ELF-1 (cell line): ENCODE measurements around the gene CNTNAP2.
"Not testable (repeated sequence)": the region's sequence is repeated elsewhere in the genome, so short reads cannot be mapped to it uniquely, and the experiment has no call there.

Experiments
- DNase-seq: peaks from one replicate; pipeline ENCODE4 v3.0.0-alpha.2; 2016; ENCODE audit warnings: low read depth, low spot score

Gene CNTNAP2

DNA sequence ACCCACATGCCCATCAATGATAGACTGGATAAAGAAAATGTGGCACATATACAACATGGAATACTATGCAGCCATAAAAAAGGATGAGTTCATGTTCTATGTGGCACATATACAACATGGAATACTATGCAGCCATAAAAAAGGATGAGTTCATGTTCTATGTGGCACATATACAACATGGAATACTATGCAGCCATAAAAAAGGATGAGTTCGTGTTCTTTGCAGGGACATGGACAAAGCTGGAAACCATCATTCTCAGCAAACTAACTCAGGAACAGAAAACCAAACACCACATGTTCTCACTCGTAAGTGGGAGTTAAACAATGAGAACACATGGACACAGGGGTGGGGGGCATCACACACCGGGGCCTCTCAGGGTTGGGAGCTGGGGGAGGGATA lies 2314.1 kb downstream of the CNTNAP2 start:
- DNase-seq, result not testable (repeated sequence)

GRCh38 chr7:148433521-148434180 lies 2317.1 kb downstream of the CNTNAP2 start:
- no peak for DNase-seq

DNA sequence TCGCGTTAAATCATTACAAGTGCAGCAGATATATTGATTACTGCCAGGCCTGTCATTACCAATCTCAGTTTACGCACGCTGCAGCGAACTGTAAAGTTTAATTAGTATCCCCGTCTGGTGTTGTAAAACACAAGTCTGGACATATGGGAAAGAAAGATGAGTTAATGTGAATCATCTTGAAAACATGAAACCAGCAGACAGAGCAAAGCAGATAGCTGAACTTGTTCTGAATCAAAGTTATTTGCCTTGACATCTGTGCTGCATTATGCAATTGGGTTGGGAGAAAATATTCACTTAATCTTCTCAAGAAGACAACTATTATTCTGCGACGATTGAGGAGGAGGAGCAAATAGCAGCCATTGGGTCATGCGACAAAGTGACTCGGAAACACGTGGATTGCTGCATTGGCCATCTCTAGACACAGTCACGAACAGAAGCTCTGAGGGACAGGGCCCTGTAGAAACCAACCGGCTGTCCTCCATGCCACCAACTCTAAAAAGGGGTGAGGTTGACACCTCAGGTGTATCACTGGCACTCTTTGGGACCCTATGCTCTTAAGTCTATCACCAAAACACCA lies 2317.7 kb downstream of the CNTNAP2 start:
- DNase-seq, result no peak

DNA sequence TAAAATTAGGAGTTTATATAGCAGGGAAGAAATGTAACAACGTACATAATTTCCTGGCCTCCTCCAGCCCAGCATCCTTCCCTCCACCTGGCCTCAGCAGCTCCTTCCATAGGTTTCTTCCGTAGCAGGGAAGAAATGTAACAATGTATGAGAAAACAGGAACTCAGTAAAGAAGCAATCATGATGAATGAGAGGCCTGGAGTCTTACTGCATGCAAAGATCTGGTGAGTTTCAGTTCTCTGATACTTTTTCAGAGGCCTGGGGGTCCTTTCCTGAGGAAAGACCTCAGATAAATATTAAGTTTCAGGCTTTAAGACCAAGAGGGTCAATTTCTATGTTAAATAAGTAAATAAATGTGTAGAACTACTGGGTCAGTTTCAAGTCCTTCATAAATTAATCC lies 2318.3 kb downstream of the CNTNAP2 start:
- DNase-seq, result no peak

GRCh38 chr7:148435715-148436114 lies 2319.1 kb downstream of the CNTNAP2 start:
- DNase-seq, result no peak

DNA sequence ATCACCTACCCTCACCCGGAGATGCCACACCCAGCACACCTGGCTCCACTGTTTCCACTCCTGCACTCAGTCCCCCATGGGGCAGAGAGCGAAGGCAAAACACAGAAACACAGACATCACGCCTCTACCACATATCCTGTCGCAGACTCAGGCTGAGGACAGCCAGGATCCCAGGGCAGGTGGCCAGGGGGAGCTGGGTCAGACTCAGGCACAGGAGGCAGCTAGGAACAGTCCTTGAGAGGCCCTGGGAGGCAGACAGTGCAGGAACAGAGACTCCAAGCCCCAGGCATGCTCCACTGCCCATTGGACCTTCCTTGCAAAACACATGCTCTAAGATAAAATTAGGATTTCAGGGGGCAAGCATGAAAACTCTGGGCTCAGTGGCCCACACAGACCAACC lies 2319.5 kb downstream of the CNTNAP2 start:
- DNase-seq, result no peak

DNA sequence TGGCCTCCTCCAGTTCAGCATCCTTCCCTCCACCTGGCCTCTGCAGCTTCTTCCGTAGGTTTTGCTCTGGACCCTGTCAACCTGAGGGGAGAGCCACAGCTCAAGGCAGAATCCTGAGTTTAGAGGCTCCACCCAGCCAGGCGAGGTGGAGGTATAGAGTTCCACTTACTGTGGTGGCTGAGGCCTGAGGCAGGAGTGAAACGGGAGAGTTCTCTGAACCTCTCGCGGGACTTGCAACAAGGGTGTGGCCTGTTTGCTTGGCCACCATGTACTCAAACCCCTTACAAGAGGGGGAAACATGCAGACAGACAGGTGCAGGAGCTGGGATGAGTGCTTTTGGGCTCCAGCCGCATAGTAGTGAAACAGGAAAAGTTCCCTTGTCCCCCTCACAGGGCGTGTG lies 2320.0 kb downstream of the CNTNAP2 start:
- peak; percentile 34 for DNase-seq

DNA sequence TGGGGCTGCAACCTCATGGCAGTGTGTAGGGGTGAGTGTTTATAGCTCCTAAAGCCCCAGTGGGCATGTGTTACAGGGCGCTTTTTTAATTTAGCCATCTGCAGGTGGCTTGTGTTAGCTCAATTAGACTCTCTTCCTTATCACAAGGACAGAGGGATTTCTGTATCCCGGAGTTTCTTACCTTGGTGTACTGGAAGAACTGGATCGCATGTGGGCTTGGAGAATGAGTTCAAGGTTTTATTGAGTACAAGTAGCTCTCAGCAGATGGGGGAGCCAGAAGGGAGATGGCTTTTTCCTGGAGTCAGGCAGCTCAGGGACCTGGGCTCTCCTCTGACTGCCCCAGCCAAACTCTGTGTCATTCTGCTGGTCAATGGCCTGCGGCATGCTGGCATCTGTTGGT lies 2320.4 kb downstream of the CNTNAP2 start:
- DNase-seq, result no peak

DNA sequence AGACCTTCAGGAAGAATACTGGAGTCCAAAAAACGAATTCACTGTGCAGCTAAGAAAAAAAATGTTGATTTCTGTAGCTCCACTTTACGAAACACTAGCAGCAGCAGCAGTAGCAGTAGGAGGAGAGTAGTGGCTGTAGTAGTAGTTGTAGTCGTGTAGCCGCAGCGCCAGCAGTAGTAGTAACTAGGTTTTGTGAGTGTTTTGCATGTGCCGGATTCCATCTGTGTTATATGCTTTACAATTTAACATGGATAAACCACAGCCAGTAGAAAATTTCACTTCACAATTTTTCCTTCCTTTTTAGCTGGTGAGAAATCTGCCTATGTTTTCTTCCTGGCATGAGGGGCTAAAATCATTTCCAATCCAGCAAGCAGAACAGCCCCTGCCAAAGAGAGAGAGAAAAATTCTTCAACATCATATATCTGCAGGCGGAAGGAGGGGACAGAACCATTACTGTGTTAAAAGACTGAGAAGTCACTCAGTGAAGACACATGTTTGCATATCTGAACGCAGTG lies 2325.6 kb downstream of the CNTNAP2 start:
- no peak for DNase-seq

DNA sequence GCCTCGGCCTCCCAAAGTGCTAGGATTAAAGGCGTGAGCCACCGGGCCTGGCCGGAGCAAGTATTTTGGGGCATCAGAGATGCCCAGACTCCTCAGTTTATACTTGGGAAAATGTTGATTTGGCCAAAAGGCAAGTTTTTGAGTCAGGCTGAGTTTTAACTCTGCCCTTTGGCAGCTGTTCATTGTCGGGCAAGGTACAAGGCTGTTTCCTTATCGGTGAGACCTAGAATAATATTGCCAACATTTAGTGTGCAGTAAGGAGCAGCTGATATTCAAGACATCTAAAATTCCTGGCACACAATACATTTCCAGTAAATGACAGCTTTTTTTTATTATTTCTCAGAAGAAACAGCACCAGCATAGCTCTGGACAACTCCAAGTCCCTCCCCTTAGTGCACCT lies 2326.3 kb downstream of the CNTNAP2 start:
- DNase-seq, result no peak

GRCh38 chr7:148445260-148446044 lies 2328.9 kb downstream of the CNTNAP2 start:
- DNase-seq, result no peak

- no peak for DNase-seq
These were observed 2330.7 kb downstream of the CNTNAP2 start for GRCh38 chr7:148447221-148447849.

GRCh38 chr7:148451526-148451925 lies 2334.9 kb downstream of the CNTNAP2 start:
- DNase-seq, result not testable (repeated sequence)

- DNase-seq, result no peak
These were observed 2339.8 kb downstream of the CNTNAP2 start for GRCh38 chr7:148456351-148456750.

DNA sequence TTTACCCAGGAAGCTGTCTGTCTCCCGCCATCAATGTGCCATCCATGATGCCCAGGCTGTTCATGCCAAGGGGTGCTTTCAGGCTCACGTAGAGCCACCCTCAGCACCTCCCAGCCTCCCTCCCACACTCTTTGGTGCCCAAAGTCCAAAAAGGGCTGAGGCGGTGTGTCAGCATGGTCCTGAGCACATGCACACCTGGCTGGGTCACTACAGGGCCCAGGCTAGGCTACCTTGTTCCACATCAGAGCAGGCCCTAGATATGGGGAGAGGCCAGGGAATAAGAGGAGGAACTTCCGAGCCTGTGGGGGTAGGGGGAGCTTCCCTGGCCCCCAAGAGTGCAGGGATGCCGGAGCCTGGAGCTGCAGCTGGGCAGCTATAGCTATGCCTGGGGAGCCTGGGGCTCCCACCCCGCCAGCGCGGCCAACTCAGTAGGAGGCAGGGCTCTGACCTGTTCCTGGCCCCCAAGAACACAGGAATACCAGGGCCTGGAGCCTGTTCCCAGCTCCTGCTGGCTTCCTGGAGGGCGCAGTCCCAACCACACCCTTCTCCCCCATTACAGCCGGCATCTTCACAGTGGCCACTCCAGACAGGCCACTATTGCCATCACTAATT lies 2340.8 kb downstream of the CNTNAP2 start:
- DNase-seq, result no peak

GRCh38 chr7:148458263-148458662 lies 2341.7 kb downstream of the CNTNAP2 start:
- DNase-seq, result no peak

GRCh38 chr7:148461392-148462179 lies 2345.0 kb downstream of the CNTNAP2 start:
- no peak for DNase-seq

DNA sequence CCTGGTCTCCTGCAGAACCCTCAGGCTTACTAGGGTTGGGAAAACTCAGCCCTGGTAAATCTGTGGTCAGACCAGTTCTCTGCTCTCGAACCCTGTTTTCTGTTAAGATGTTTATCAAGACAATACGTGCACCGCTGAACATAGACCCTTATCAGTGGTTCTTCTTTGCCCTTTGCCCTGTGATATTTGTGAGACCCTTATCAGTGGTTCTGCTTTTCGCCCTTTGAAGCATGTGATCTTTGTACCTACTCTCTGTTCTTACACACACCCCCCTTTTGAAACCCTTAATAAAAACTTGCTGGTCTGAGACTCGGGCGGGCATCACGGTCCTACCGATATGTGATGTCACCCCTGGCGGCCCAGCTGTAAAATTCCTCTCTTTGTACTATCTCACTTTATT lies 2346.2 kb downstream of the CNTNAP2 start:
- peak; percentile 46 for DNase-seq

DNA sequence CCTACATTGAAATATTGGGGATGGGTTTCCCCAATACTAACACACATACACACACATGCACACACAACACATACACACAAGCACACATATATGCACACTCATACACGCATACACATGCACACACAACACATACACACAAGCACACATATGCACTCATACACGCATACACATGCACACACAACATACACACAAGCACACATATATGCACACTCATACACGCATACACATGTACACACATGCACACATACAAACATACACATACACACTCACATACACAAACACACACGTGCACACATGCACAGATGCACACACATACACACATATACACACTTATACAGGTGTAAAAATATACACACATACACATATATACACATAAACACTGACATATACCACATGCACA lies 2346.6 kb downstream of the CNTNAP2 start:
- no peak for DNase-seq

GRCh38 chr7:148464947-148465346 lies 2348.3 kb downstream of the CNTNAP2 start:
- DNase-seq, result no peak

- not testable (repeated sequence) for DNase-seq
These were observed 2348.8 kb downstream of the CNTNAP2 start for GRCh38 chr7:148465441-148465840.
